WERI-Rb-1 (cell line): ENCODE results near the gene UCMA.
A peak's percentile ranks its signal among the peaks of the same experiment; 100 is the strongest.
"Not testable (repeated sequence)": the region's sequence is repeated elsewhere in the genome, so short reads cannot be mapped to it uniquely, and the experiment has no call there.

Source experiments
- DNase-seq: peaks from one replicate; pipeline ENCODE4 v3.0.0-alpha.2; 2020
- H3K27ac ChIP-seq: fragments of 250-450 bp; sonication (Bioruptor Pico); 2 replicates; pipeline ENCODE4 v1.5.1; 2020; ENCODE audit warnings: mild to moderate bottlenecking, moderate library complexity
- H3K27me3 ChIP-seq: fragments of 250-450 bp; sonication (Bioruptor Pico); 2 replicates; pipeline ENCODE4 v1.5.1; 2021; ENCODE audit warnings: mild to moderate bottlenecking, low read depth, moderate library complexity; ENCODE audit not compliant: insufficient read depth, severe bottlenecking
- H3K36me3 ChIP-seq: fragments of 250-450 bp; sonication (Bioruptor Pico); 2 replicates; pipeline ENCODE4 v1.5.1; 2020; ENCODE audit warnings: mild to moderate bottlenecking, moderate library complexity
- H3K4me3 ChIP-seq: 2 replicates; pipeline ENCODE4 v1.5.1; 2011; ENCODE audit warnings: low read depth, mild to moderate bottlenecking, control low read depth, low read length
- H3K9me3 ChIP-seq: fragments of 250-450 bp; sonication (Bioruptor Pico); 2 replicates; pipeline ENCODE4 v1.5.1; 2021; ENCODE audit warnings: mild to moderate bottlenecking, moderate library complexity; ENCODE audit not compliant: severe bottlenecking
- CTCF ChIP-seq: IDR thresholded peaks from 2 replicates; pipeline ENCODE4 v1.5.1; 2011; ENCODE audit warnings: low read depth, mild to moderate bottlenecking, control low read depth, inconsistent platforms, low read length

Gene UCMA

GRCh38 chr10:13234172-13234571 lies at the start of gene UCMA:
Gene UCMA (minus strand): TSS chr10:13234374. CDS start chr10:13234258, 116 bp downstream.
- Histone ChIP-seq H3K27me3 (no peaks in the 10 kb centered on the region), H3K27ac (no peak within 1 kb of the TSS), H3K9me3 (no peaks in the 10 kb centered on the region), H3K36me3 (no peaks in the 10 kb centered on the region), H3K4me3 (no peak within 1 kb of the TSS)
- no peak for DNase-seq
- TF ChIP-seq CTCF: no peak

- not testable (repeated sequence) for H3K36me3 ChIP-seq, H3K27ac ChIP-seq, H3K4me3 ChIP-seq, DNase-seq, H3K9me3 ChIP-seq, H3K27me3 ChIP-seq
Measured at GRCh38 chr10:13282348-13282747, 48.2 kb upstream of the UCMA start.

GRCh38 chr10:13276749-13277365 lies 42.7 kb upstream of the UCMA start:
- no peak overlapping the region for H3K27ac ChIP-seq
- H3K36me3 ChIP-seq: no peaks in the 10 kb centered on the region
- no peak overlapping the region for H3K4me3 ChIP-seq
- no peaks in the 10 kb centered on the region for H3K9me3 ChIP-seq
- no peaks in the 10 kb centered on the region for H3K27me3 ChIP-seq
- DNase-seq: no peak
- TF ChIP-seq CTCF: no peak

GRCh38 chr10:13276146-13276545 lies 42.0 kb upstream of the UCMA start:
- DNase-seq: not testable (repeated sequence)

GRCh38 chr10:13272164-13272571 lies 38.0 kb upstream of the UCMA start:
- Histone ChIP-seq H3K27ac (no peak overlapping the region), H3K36me3 (no peaks in the 10 kb centered on the region), H3K4me3 (no peak overlapping the region; the same call in 1 of the 2 replicates), H3K27me3 (no peaks in the 10 kb centered on the region), H3K9me3 (no peaks in the 10 kb centered on the region)
- no peak for TF ChIP-seq CTCF
- DNase-seq: no peak

More at GRCh38 chr10:13276146-13276545, 42.0 kb upstream of the UCMA start:
- not testable (repeated sequence) for H3K36me3 ChIP-seq, H3K4me3 ChIP-seq, H3K27me3 ChIP-seq, H3K27ac ChIP-seq, H3K9me3 ChIP-seq

- peak; percentile 62 for TF ChIP-seq CTCF
- Histone ChIP-seq H3K36me3 (no peaks in the 10 kb centered on the region), H3K27me3 (no peaks in the 10 kb centered on the region), H3K4me3 (no peak overlapping the region; the same call in 1 of the 2 replicates), H3K27ac (no peak overlapping the region), H3K9me3 (no peaks in the 10 kb centered on the region)
- DNase-seq: peak; percentile 66
Measured at GRCh38 chr10:13271552-13272163, 37.5 kb upstream of the UCMA start.
